ENCODE results near the gene SYNGR3. TPM values are rescaled to one million over a fixed set of nuclear protein-coding genes. Genes with fewer than 3 reads are reported as not detected.

Gene SYNGR3
- total RNA-seq, 1 experiment from 2014 or later = 15.2 TPM

GRCh38 chr16:2031081-2031577, 41.4 kb downstream of the SYNGR3 start:
- BruUV-seq (replicated peaks) = no TSS peak
- Histone ChIP-seq H3K27ac (ENCODE audit: low read length) (peak overlapping the region; percentile 95), H3K4me3 (ENCODE audit: low read depth in 2 of 2, low read length in 2 of 2) (no peak overlapping the region), H3K36me3 (ENCODE audit: control insufficient read depth, insufficient read depth, low read length) (no peaks in the 10 kb centered on the region), H3K4me1 (ENCODE audit: control insufficient read depth, insufficient read depth, low read length) (peaks cover 79% of the 10 kb centered on the region), H3K27me3 (ENCODE audit: control insufficient read depth, insufficient read depth, low read length) (no peaks in the 10 kb centered on the region), H3K9me3 (ENCODE audit: control insufficient read depth, insufficient read depth, low read depth, low read length) (no peaks in the 10 kb centered on the region)
- TF ChIP-seq POLR2AphosphoS5 (IDR thresholded peaks at IDR 0.05; ENCODE audit: low read depth, low read length) (no peak), REST (IDR thresholded peaks at IDR 0.05; ENCODE audit: insufficient read depth in 1 of 2, low read depth in 2 of 2, low read length in 1 of 2) (no peak), TCF7L2 (IDR thresholded peaks at IDR 0.05; ENCODE audit: low read depth, low read length) (no peak), SIN3A (IDR thresholded peaks at IDR 0.05; ENCODE audit: borderline replicate concordance, insufficient read depth, low read depth, low read length) (no peak), CTCF (IDR thresholded peaks at IDR 0.05) (no peak)
- intact Hi-C loops (cut with micrococcal nuclease; ENCODE audit: unreplicated experiment) = no loop called here
- no peak for DNase-seq (ENCODE audit: low read depth, low spot score)
- no peak for ATAC-seq
- POLR2A ChIA-PET = interaction anchor here (0.6 kb wide), 1 partner anchor 9 kb away, joined by 6 read pairs; no protein-coding TSS in a partner anchor
- in situ Hi-C loops (cut with HindIII; ENCODE audit: low pct_unique_long_range_greater_than_20kb, low sequenced_read_pairs) = no loop called here
- CTCF ChIA-PET = interaction anchor here (0.6 kb wide), 1 partner anchor 9 kb away, joined by 4 read pairs; no protein-coding TSS in a partner anchor

- Histone ChIP-seq H3K4me1 (ENCODE audit: control insufficient read depth, insufficient read depth, low read length) (peaks cover 83% of the 10 kb centered on the region), H3K36me3 (ENCODE audit: control insufficient read depth, insufficient read depth, low read length) (no peaks in the 10 kb centered on the region), H3K9me3 (ENCODE audit: control insufficient read depth, insufficient read depth, low read depth, low read length) (no peaks in the 10 kb centered on the region), H3K27ac (ENCODE audit: low read length) (peak overlapping the region; percentile 95), H3K27me3 (ENCODE audit: control insufficient read depth, insufficient read depth, low read length) (no peaks in the 10 kb centered on the region), H3K4me3 (ENCODE audit: low read depth in 2 of 2, low read length in 2 of 2) (no peak overlapping the region)
- TF ChIP-seq SIN3A (IDR thresholded peaks at IDR 0.05; ENCODE audit: borderline replicate concordance, insufficient read depth, low read depth, low read length) (no peak), REST (IDR thresholded peaks at IDR 0.05; ENCODE audit: insufficient read depth in 1 of 2, low read depth in 2 of 2, low read length in 1 of 2) (no peak), CTCF (IDR thresholded peaks at IDR 0.05) (no peak)
- CTCF ChIA-PET = interaction anchor here (0.8 to 1.0 kb wide), 2 partner anchors 10 to 28 kb away, joined by 3 to 14 read pairs; no protein-coding TSS in a partner anchor
- ATAC-seq (peak; percentile 18; the same call in 1 of the 2 replicates), DNase-seq (ENCODE audit: low read depth, low spot score) (no peak)
- in situ Hi-C loops (cut with HindIII; ENCODE audit: low pct_unique_long_range_greater_than_20kb, low sequenced_read_pairs) (no loop called here), intact Hi-C loops (cut with micrococcal nuclease; ENCODE audit: unreplicated experiment) (no loop called here)
- POLR2A ChIA-PET = interaction anchor here (0.6 kb wide), 1 partner anchor 108 kb away, joined by 4 read pairs; no protein-coding TSS in a partner anchor
- no TSS peak for BruUV-seq (replicated peaks)
Observed at GRCh38 chr16:2032285-2033056, 42.7 kb downstream of the SYNGR3 start.
